NCI-H510A treated with DMSO at 0.1 percent for 48 hours (cell line): Measurements from ENCODE around the gene ETNK2.

Experiments used
- DNase-seq: peaks from one replicate; lab custom pipeline; 2025; lab: John Stamatoyannopoulos, UW

Gene ETNK2

GRCh38 chr1:204176049-204176448, 24.2 kb upstream of the ETNK2 start:
- DNase-seq, result no peak

GRCh38 chr1:204174958-204175357, 23.1 kb upstream of the ETNK2 start:
- DNase-seq, result no peak

GRCh38 chr1:204172404-204173029, 20.7 kb upstream of the ETNK2 start:
- DNase-seq, result no peak

GRCh38 chr1:204171751-204172178, 19.9 kb upstream of the ETNK2 start:
- no peak for DNase-seq

- no peak for DNase-seq
Measured at GRCh38 chr1:204170494-204171155, 18.8 kb upstream of the ETNK2 start.

GRCh38 chr1:204169858-204170257, 18.0 kb upstream of the ETNK2 start:
- no peak for DNase-seq

- no peak for DNase-seq
Measured at GRCh38 chr1:204167730-204168129, 15.9 kb upstream of the ETNK2 start.

GRCh38 chr1:204166219-204166618, 14.4 kb upstream of the ETNK2 start, which contains the start of gene REN:
REN (minus strand) TSS chr1:204166337; CDS start chr1:204166293, 44 bp downstream.
- DNase-seq, result no peak

- DNase-seq, result peak; percentile 91
Measured at GRCh38 chr1:204162494-204163074, 10.7 kb upstream of the ETNK2 start.

- DNase-seq, result no peak
Measured at GRCh38 chr1:204161609-204162493, 10.0 kb upstream of the ETNK2 start.

- no peak for DNase-seq
Measured at GRCh38 chr1:204157962-204158361, 6.1 kb upstream of the ETNK2 start.

- no peak for DNase-seq
Measured at GRCh38 chr1:204155881-204156280, 4.0 kb upstream of the ETNK2 start.

GRCh38 chr1:204154568-204155255, 2.9 kb upstream of the ETNK2 start:
- DNase-seq, result no peak

- DNase-seq, result no peak
Measured at GRCh38 chr1:204153667-204154066, 1.8 kb upstream of the ETNK2 start.

GRCh38 chr1:204152310-204153044, 633 bp upstream of the ETNK2 start:
- DNase-seq, result no peak

GRCh38 chr1:204150702-204151551, 917 bp downstream of the ETNK2 start:
- no peak for DNase-seq

GRCh38 chr1:204149635-204150565, 1.9 kb downstream of the ETNK2 start:
- no peak for DNase-seq

- DNase-seq, result peak; percentile 11
Measured at GRCh38 chr1:204149107-204149506, 2.7 kb downstream of the ETNK2 start.
